Activated CD8-positive, alpha-beta T cell treated with anti-CD3 and anti-CD28 coated beads, Interleukin-2, amount 10 ng/mL, durations not matched to agents 7 days and 5 days (primary cell): Measurements from ENCODE around the gene ST3GAL3. TPM values are rescaled to one million over a fixed set of nuclear protein-coding genes. Genes with fewer than 3 reads are reported as not detected.

Experiments
- ATAC-seq: fragments of 150-1000 bp; cut with Tn5 transposase; one replicate; pipeline ENCODE4 v1.10.0; 2021; ENCODE audit warnings: moderate library complexity
- CTCF ChIA-PET: fragments of 350-600 bp; sonication (Branson Sonifier 250); formaldehyde crosslinking; loops from one replicate; lab custom pipeline; 2021; ENCODE audit warnings: antibody characterized with exemption; lab: Charles Lee
- POLR2A ChIA-PET: fragments of 350-600 bp; sonication (Branson Sonifier 250); formaldehyde crosslinking; loops from one replicate; lab custom pipeline; 2021; ENCODE audit warnings: antibody characterized with exemption; lab: Charles Lee
- DNase-seq: peaks from one replicate; pipeline ENCODE4 v3.0.0-alpha.2; 2020
- H3K27ac Mint-ChIP-seq: one replicate; pipeline ENCODE4 v1.8.0; 2021; ENCODE audit warnings: mild to moderate bottlenecking, mixed read lengths
- H3K27me3 Mint-ChIP-seq: one replicate; pipeline ENCODE4 v1.8.0; 2021; ENCODE audit warnings: low read depth, mixed read lengths
- H3K36me3 Mint-ChIP-seq: one replicate; pipeline ENCODE4 v1.8.0; 2021; ENCODE audit warnings: low read depth, mixed read lengths
- H3K4me1 Mint-ChIP-seq: one replicate; pipeline ENCODE4 v1.8.0; 2021; ENCODE audit warnings: low read depth, mixed read lengths
- H3K4me3 Mint-ChIP-seq: one replicate; pipeline ENCODE4 v1.8.0; 2021; ENCODE audit warnings: mild to moderate bottlenecking, mixed read lengths
- H3K9me3 Mint-ChIP-seq: one replicate; pipeline ENCODE4 v1.8.0; 2022; ENCODE audit warnings: mixed read lengths; ENCODE audit not compliant: insufficient read depth
- total RNA-seq, 2 experiments: library from RNA; stranded (reverse); gene quantifications; one replicate each; pipeline ENCODE4 v1.2.3, GENCODE V29; 2021

ST3GAL3 gene
- total RNA-seq, 2 experiments from 2014 or later, result 20.4 to 23.3 TPM

GRCh38 chr1:43809097-43809673 lies 101.8 kb downstream of the ST3GAL3 start:
- peaks cover 10% of the 10 kb centered on the region for H3K36me3 Mint-ChIP-seq
- CTCF ChIA-PET, result no interaction called here
- POLR2A ChIA-PET, result no interaction called here
- no peaks in the 10 kb centered on the region for H3K4me1 Mint-ChIP-seq
- H3K9me3 Mint-ChIP-seq, result no peaks in the 10 kb centered on the region
- H3K4me3 Mint-ChIP-seq, result no peak overlapping the region
- no peak overlapping the region for H3K27ac Mint-ChIP-seq
- DNase-seq (no peak), ATAC-seq (no peak)
- H3K27me3 Mint-ChIP-seq, result no peaks in the 10 kb centered on the region

GRCh38 chr1:43812579-43812978 lies 105.2 kb downstream of the ST3GAL3 start:
- H3K4me3 Mint-ChIP-seq, result no peak overlapping the region
- no peaks in the 10 kb centered on the region for H3K9me3 Mint-ChIP-seq
- H3K4me1 Mint-ChIP-seq, result no peaks in the 10 kb centered on the region
- no peak for ATAC-seq
- H3K27me3 Mint-ChIP-seq, result no peaks in the 10 kb centered on the region
- H3K36me3 Mint-ChIP-seq, result peaks cover 26% of the 10 kb centered on the region
- ChIA-PET POLR2A (no interaction called here), CTCF (interaction anchor here (1.2 kb wide), 1 partner anchor 50 kb away, joined by 3 read pairs; no protein-coding TSS in a partner anchor)
- DNase-seq, result no peak
- H3K27ac Mint-ChIP-seq, result no peak overlapping the region

DNA sequence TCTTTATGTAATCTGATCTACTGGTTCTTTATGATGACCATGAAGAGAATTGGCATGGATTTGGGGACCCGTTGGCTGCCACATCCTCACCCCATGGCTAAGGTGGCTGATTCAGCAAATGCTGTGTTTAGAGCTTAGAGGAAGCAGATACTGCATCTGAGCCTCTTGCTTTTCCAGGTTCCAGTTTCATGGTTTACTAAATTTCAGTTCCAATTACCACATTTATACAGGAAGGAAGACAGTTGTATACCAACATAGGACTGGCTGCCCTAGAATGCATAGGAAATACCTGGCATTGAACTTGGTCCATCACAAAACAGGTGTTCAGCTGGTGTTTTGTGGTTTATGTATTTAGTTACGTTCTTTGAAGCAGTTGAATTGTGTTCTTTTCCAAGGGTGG lies 107.1 kb downstream of the ST3GAL3 start:
- peaks cover 34% of the 10 kb centered on the region for H3K36me3 Mint-ChIP-seq
- H3K27ac Mint-ChIP-seq, result no peak overlapping the region
- peaks cover 11% of the 10 kb centered on the region for H3K9me3 Mint-ChIP-seq

GRCh38 chr1:43817304-43817939 lies 110.1 kb downstream of the ST3GAL3 start:
- H3K9me3 Mint-ChIP-seq, result peaks cover 16% of the 10 kb centered on the region
- peaks cover 3% of the 10 kb centered on the region for H3K4me1 Mint-ChIP-seq
- ChIA-PET POLR2A (no interaction called here), CTCF (no interaction called here)
- no peak for DNase-seq
- H3K27ac Mint-ChIP-seq, result no peak overlapping the region
- no peak overlapping the region for H3K4me3 Mint-ChIP-seq
- ATAC-seq, result no peak
- H3K36me3 Mint-ChIP-seq, result peaks cover 42% of the 10 kb centered on the region
- no peaks in the 10 kb centered on the region for H3K27me3 Mint-ChIP-seq

More for the DNA sequence above, 107.1 kb downstream of the ST3GAL3 start:
- no peak for ATAC-seq
- ChIA-PET CTCF (interaction anchor here (2.0 kb wide), 1 partner anchor 51 kb away, joined by 7 read pairs; no protein-coding TSS in a partner anchor), POLR2A (no interaction called here)
- H3K4me1 Mint-ChIP-seq, result no peaks in the 10 kb centered on the region
- DNase-seq, result no peak
- no peak overlapping the region for H3K4me3 Mint-ChIP-seq
- no peaks in the 10 kb centered on the region for H3K27me3 Mint-ChIP-seq

- Mint-ChIP-seq H3K36me3 (peaks cover 42% of the 10 kb centered on the region), H3K9me3 (peaks cover 16% of the 10 kb centered on the region), H3K4me3 (no peak overlapping the region), H3K27ac (no peak overlapping the region), H3K27me3 (no peaks in the 10 kb centered on the region), H3K4me1 (peaks cover 3% of the 10 kb centered on the region)
- ATAC-seq, result no peak
- ChIA-PET POLR2A (no interaction called here), CTCF (interaction anchor here (1.0 kb wide), 1 partner anchor 116 kb away, joined by 3 read pairs; no protein-coding TSS in a partner anchor)
- no peak for DNase-seq
These were observed 111.4 kb downstream of the ST3GAL3 start for GRCh38 chr1:43818691-43819090.

GRCh38 chr1:43819357-43819756 lies 112.0 kb downstream of the ST3GAL3 start:
- DNase-seq, result no peak
- ATAC-seq, result no peak
- ChIA-PET POLR2A (no interaction called here), CTCF (interaction anchor here (1.0 kb wide), 1 partner anchor 116 kb away, joined by 3 read pairs; no protein-coding TSS in a partner anchor)
- peaks cover 3% of the 10 kb centered on the region for H3K4me1 Mint-ChIP-seq
- no peaks in the 10 kb centered on the region for H3K27me3 Mint-ChIP-seq
- no peak overlapping the region for H3K27ac Mint-ChIP-seq
- peaks cover 16% of the 10 kb centered on the region for H3K9me3 Mint-ChIP-seq
- peaks cover 42% of the 10 kb centered on the region for H3K36me3 Mint-ChIP-seq
- H3K4me3 Mint-ChIP-seq, result no peak overlapping the region

GRCh38 chr1:43821471-43821870 lies 114.1 kb downstream of the ST3GAL3 start:
- Mint-ChIP-seq H3K27me3 (no peaks in the 10 kb centered on the region), H3K36me3 (peaks cover 28% of the 10 kb centered on the region), H3K27ac (no peak overlapping the region), H3K9me3 (peaks cover 16% of the 10 kb centered on the region), H3K4me1 (peaks cover 7% of the 10 kb centered on the region), H3K4me3 (no peak overlapping the region)
- ATAC-seq (no peak), DNase-seq (no peak)
- CTCF ChIA-PET, result no interaction called here
- POLR2A ChIA-PET, result no interaction called here

- Mint-ChIP-seq H3K4me1 (peaks cover 7% of the 10 kb centered on the region), H3K4me3 (no peak overlapping the region), H3K27me3 (no peaks in the 10 kb centered on the region), H3K36me3 (peaks cover 28% of the 10 kb centered on the region), H3K27ac (no peak overlapping the region), H3K9me3 (peaks cover 16% of the 10 kb centered on the region)
- ChIA-PET CTCF (no interaction called here), POLR2A (no interaction called here)
- DNase-seq (no peak), ATAC-seq (no peak)
These were observed 114.8 kb downstream of the ST3GAL3 start for GRCh38 chr1:43822040-43822690.

DNA sequence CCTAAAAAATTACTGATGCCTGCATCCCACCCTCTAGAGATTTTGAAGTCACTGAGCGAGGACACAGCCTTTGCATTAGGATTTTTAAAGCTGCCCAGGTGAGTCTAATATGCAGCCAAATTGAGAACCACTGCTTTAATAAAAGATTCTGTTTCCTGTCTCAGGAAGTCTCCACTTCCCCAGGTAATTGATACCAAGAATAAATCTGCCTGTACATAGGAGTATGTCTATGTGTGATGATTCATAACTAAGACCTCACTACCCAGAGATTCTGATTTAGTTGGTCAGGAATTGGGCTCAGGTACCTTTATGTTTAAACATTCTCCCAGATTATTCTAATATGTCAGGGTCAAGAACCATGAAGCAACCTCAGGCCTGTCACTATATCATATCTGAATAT lies 117.5 kb downstream of the ST3GAL3 start:
- H3K4me1 Mint-ChIP-seq, result peaks cover 7% of the 10 kb centered on the region
- no peaks in the 10 kb centered on the region for H3K27me3 Mint-ChIP-seq
- POLR2A ChIA-PET, result interaction anchor here (1.0 kb wide), 1 partner anchor 9 kb away, joined by 3 read pairs; no protein-coding TSS in a partner anchor
- DNase-seq (no peak), ATAC-seq (no peak)
- peaks cover 14% of the 10 kb centered on the region for H3K36me3 Mint-ChIP-seq
- no peak overlapping the region for H3K27ac Mint-ChIP-seq
- CTCF ChIA-PET, result interaction anchor here (1.5 kb wide), 1 partner anchor 29 kb away, joined by 3 read pairs; no protein-coding TSS in a partner anchor
- no peak overlapping the region for H3K4me3 Mint-ChIP-seq
- peaks cover 1% of the 10 kb centered on the region for H3K9me3 Mint-ChIP-seq

- DNase-seq (no peak), ATAC-seq (no peak)
- CTCF ChIA-PET, result interaction anchor here (1.2 kb wide), 1 partner anchor 106 kb away, joined by 5 read pairs; no protein-coding TSS in a partner anchor
- peaks cover 18% of the 10 kb centered on the region for H3K36me3 Mint-ChIP-seq
- no peaks in the 10 kb centered on the region for H3K9me3 Mint-ChIP-seq
- peaks cover 28% of the 10 kb centered on the region for H3K4me1 Mint-ChIP-seq
- no peaks in the 10 kb centered on the region for H3K27me3 Mint-ChIP-seq
- no peak overlapping the region for H3K27ac Mint-ChIP-seq
- no peak overlapping the region for H3K4me3 Mint-ChIP-seq
- POLR2A ChIA-PET, result no interaction called here
These were observed 121.2 kb downstream of the ST3GAL3 start for GRCh38 chr1:43828574-43828973.

DNA sequence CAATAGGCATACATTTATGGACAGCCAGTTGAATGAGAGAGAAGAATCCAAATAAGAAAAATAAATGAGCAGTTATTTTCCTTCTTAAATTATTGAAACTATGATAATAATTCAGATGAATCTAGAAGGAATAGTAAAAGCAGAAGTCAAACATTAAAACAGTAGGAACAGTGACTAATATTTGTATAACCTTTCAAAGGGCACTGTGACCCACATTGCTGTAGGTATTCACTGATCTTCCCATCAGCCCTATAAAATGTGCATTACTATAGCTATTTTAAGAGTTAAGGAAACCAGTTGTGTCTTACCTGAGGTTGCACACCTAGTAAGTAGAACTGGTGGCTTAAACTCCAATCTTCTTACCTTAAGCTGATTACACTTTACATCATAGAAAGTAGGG lies 123.5 kb downstream of the ST3GAL3 start:
- no peaks in the 10 kb centered on the region for H3K27me3 Mint-ChIP-seq
- no peak for ATAC-seq
- no peak overlapping the region for H3K27ac Mint-ChIP-seq
- H3K9me3 Mint-ChIP-seq, result no peaks in the 10 kb centered on the region
- ChIA-PET POLR2A (no interaction called here), CTCF (interaction anchor here (2.9 kb wide), 1 partner anchor 104 kb away, joined by 10 read pairs; the partner anchor contains the start of gene ARTN)
- H3K4me3 Mint-ChIP-seq, result no peak overlapping the region
- H3K36me3 Mint-ChIP-seq, result peaks cover 17% of the 10 kb centered on the region
- H3K4me1 Mint-ChIP-seq, result peaks cover 46% of the 10 kb centered on the region
- DNase-seq, result no peak

GRCh38 chr1:43831851-43832250 lies 124.5 kb downstream of the ST3GAL3 start:
- POLR2A ChIA-PET, result no interaction called here
- Mint-ChIP-seq H3K4me1 (peaks cover 56% of the 10 kb centered on the region), H3K36me3 (peaks cover 15% of the 10 kb centered on the region), H3K4me3 (no peak overlapping the region), H3K27me3 (no peaks in the 10 kb centered on the region), H3K27ac (peak overlapping the region; percentile 64), H3K9me3 (no peaks in the 10 kb centered on the region)
- CTCF ChIA-PET, result interaction anchor here (1.1 to 2.9 kb wide), 4 partner anchors 10 to 103 kb away, joined by 4 to 10 read pairs (median 6); partner anchors contain the start of gene ARTN
- no peak for ATAC-seq
- DNase-seq, result no peak
